Tibial nerve (tissue), 4 donors: ENCODE results near the gene MYO1B.

Experiments used
- EP300 ChIP-seq, 2 donors: sonication (generic); formaldehyde crosslinking; IDR thresholded peaks; one replicate each; pipeline ENCODE4 v1.6.1; 2017; ENCODE audit warnings: antibody characterized with exemption in 2 of 2, mild to moderate bottlenecking in 1 of 2
- POLR2A ChIP-seq, 2 donors: fragments of 450-650 bp; IDR thresholded peaks; one replicate each; pipeline ENCODE4 v1.6.1; 2017; ENCODE audit warnings: antibody characterized with exemption in 2 of 2, mild to moderate bottlenecking in 2 of 2, moderate library complexity in 2 of 2
- TF ChIP-seq, protein P1 (sequence below), 5 experiments: fragments of 200-600 bp in 3 of 5; fragments of 450-650 bp in 2 of 5; sonication (generic) in 3 of 5; IDR thresholded peaks; one replicate each; pipeline ENCODE4 v1.5.1; 2016 to 2019; ENCODE audit warnings: antibody characterized with exemption in 5 of 5, mild to moderate bottlenecking in 3 of 5, moderate library complexity in 2 of 5

DNA sequence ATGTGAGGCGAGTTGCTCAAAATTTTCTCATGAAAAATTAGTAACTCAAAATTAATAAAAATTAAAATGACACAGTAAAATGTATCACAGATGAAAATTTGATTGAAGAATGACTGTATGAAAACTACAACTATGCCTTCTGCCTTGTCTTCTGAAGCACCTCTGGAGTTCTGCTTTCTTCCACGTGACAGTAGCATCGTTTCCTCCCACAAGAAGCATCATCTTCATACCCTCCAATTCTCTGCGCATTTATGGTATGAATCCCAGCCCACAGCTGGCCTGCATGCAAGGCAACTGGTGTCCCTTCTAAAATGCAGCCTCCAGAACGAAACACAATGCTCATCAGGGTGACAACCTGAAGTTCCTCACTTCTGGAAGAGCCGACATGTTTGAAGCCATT lies 189.9 kb downstream of the MYO1B start:
- TF ChIP-seq, protein P1, sequence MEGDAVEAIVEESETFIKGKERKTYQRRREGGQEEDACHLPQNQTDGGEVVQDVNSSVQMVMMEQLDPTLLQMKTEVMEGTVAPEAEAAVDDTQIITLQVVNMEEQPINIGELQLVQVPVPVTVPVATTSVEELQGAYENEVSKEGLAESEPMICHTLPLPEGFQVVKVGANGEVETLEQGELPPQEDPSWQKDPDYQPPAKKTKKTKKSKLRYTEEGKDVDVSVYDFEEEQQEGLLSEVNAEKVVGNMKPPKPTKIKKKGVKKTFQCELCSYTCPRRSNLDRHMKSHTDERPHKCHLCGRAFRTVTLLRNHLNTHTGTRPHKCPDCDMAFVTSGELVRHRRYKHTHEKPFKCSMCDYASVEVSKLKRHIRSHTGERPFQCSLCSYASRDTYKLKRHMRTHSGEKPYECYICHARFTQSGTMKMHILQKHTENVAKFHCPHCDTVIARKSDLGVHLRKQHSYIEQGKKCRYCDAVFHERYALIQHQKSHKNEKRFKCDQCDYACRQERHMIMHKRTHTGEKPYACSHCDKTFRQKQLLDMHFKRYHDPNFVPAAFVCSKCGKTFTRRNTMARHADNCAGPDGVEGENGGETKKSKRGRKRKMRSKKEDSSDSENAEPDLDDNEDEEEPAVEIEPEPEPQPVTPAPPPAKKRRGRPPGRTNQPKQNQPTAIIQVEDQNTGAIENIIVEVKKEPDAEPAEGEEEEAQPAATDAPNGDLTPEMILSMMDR (IDR thresholded peaks at IDR 0.05) = no peak
- TF ChIP-seq EP300 (IDR thresholded peaks at IDR 0.05) (no peak), POLR2A (IDR thresholded peaks at IDR 0.05) (no peak)
